H1 (cell line): ENCODE results near the gene TRAK1. TPM values are rescaled to one million over a fixed set of nuclear protein-coding genes. Genes with fewer than 3 reads are reported as not detected.

Source experiments
- CTCF ChIA-PET: fragments of 300-600 bp; sonication (Branson Sonifier 250); formaldehyde crosslinking; loops from one replicate; lab custom pipeline; 2021; ENCODE audit not compliant: partially characterized antibody; lab: Charles Lee
- POLR2A ChIA-PET: fragments of 300-600 bp; sonication (Branson Sonifier 250); formaldehyde crosslinking; loops from one replicate; lab custom pipeline; 2021; ENCODE audit warnings: inconsistent platforms; ENCODE audit not compliant: partially characterized antibody; lab: Charles Lee
- DNase-seq, 2 experiments: peaks; one replicate each; pipeline versions ENCODE4 v3.0.0 to v3.0.0-alpha.2; 2010 to 2022; ENCODE audit warnings: low spot score in 2 of 2, low read depth in 1 of 2, mixed read lengths in 1 of 2
- FAIRE-seq: peaks from 2 replicates; lab custom pipeline; 2011; peaks lifted over from hg19 to GRCh38; lab: Jason Lieb, UNC
- H2AFZ ChIP-seq: 2 replicates; pipeline ENCODE4 v1.8.1; 2012; ENCODE audit warnings: low read length, inconsistent platforms
- H2AK5ac ChIP-seq: 2 replicates; pipeline ENCODE4 v1.6.1; 2013; ENCODE audit warnings: low read depth, low read length
- H2BK120ac ChIP-seq: replicated peaks from 2 replicates; pipeline ENCODE3; 2013; ENCODE audit warnings: low read depth, low read length, inconsistent platforms
- H2BK12ac ChIP-seq: 2 replicates; pipeline ENCODE4 v1.6.1; 2013; ENCODE audit warnings: low read depth, low read length
- H2BK15ac ChIP-seq: 2 replicates; pipeline ENCODE4 v1.6.1; 2013; ENCODE audit warnings: low read length
- H2BK20ac ChIP-seq: 2 replicates; pipeline ENCODE4 v1.6.1; 2013; ENCODE audit warnings: low read length
- H2BK5ac ChIP-seq: 2 replicates; pipeline ENCODE4 v1.6.1; 2013; ENCODE audit warnings: low read depth, low read length
- H3K14ac ChIP-seq: 2 replicates; pipeline ENCODE4 v1.6.1; 2013; ENCODE audit warnings: inconsistent platforms; ENCODE audit not compliant: insufficient read length
- H3K18ac ChIP-seq: 2 replicates; pipeline ENCODE4 v1.6.1; 2013; ENCODE audit warnings: low read length; ENCODE audit errors: extremely low read depth
- H3K23ac ChIP-seq: 2 replicates; pipeline ENCODE4 v1.6.1; 2013; ENCODE audit warnings: inconsistent platforms; ENCODE audit not compliant: insufficient read length
- H3K23me2 ChIP-seq: 2 replicates; pipeline ENCODE4 v1.6.1; 2013; ENCODE audit warnings: low read depth, low read length
- H3K27ac ChIP-seq: 2 replicates; pipeline ENCODE4 v1.6.1; 2011; ENCODE audit warnings: low read depth, low read length, inconsistent platforms
- H3K27me3 ChIP-seq, 4 experiments: replicated peaks in 1 of 4; 1 replicate in 1 of 4; 2 replicates in 3 of 4; pipeline versions ENCODE4 v1.6.1 to v1.8.1; 2011 to 2013; ENCODE audit warnings: low read length in 3 of 4, mild to moderate bottlenecking in 3 of 4, inconsistent platforms in 2 of 4, mixed read lengths in 2 of 4, moderate library complexity in 1 of 4; ENCODE audit not compliant: control insufficient read depth in 3 of 4, insufficient read depth in 3 of 4; ENCODE audit errors: extremely low read depth in 1 of 4
- H3K36me3 ChIP-seq, 4 experiments: 2 replicates each; pipeline versions ENCODE4 v1.6.1 to v1.8.1; 2011 to 2013; ENCODE audit warnings: mild to moderate bottlenecking in 4 of 4, low read length in 3 of 4, moderate library complexity in 2 of 4, control low read depth in 1 of 4, inconsistent platforms in 1 of 4; ENCODE audit not compliant: insufficient read depth in 4 of 4, control insufficient read depth in 2 of 4
- H3K4ac ChIP-seq: replicated peaks from 2 replicates; pipeline ENCODE3; 2013; ENCODE audit warnings: low read length, low read depth, mixed read lengths, inconsistent platforms; ENCODE audit not compliant: insufficient read length
- H3K4me1 ChIP-seq, 4 experiments: replicated peaks in 1 of 4; 1 replicate in 1 of 4; 2 replicates in 3 of 4; pipeline versions ENCODE4 v1.6.1 to v1.8.1; 2011 to 2013; ENCODE audit warnings: low read length in 3 of 4, inconsistent platforms in 2 of 4, mixed read lengths in 1 of 4; ENCODE audit not compliant: insufficient read depth in 4 of 4, control insufficient read depth in 3 of 4
- H3K4me2 ChIP-seq, 2 experiments: 2 replicates each; pipeline versions ENCODE4 v1.6.1 to v1.8.1; 2011 to 2013; ENCODE audit warnings: low read depth in 2 of 2, low read length in 2 of 2, control low read depth in 1 of 2, inconsistent platforms in 1 of 2, mild to moderate bottlenecking in 1 of 2; ENCODE audit not compliant: insufficient read depth in 1 of 2
- H3K4me3 ChIP-seq, 4 experiments: fragments of 200-600, 300-600 bp in 1 of 4; sonication (generic), shearing (Covaris generic), sonication (Bioruptor Twin) in 1 of 4; 2 replicates each; pipeline versions ENCODE4 v1.5.1 to v1.8.1; 2011 to 2016; ENCODE audit warnings: low read length in 4 of 4, low read depth in 3 of 4, control low read depth in 2 of 4, inconsistent platforms in 2 of 4, mild to moderate bottlenecking in 2 of 4, mixed read lengths in 1 of 4, moderate library complexity in 1 of 4; ENCODE audit not compliant: insufficient read depth in 2 of 4; ENCODE audit errors: extremely low read depth in 1 of 4
- H3K56ac ChIP-seq: replicated peaks from 2 replicates; pipeline ENCODE3; 2013; ENCODE audit warnings: low read depth, mild to moderate bottlenecking, mixed read lengths, low read length, inconsistent platforms; ENCODE audit not compliant: insufficient read length
- H3K79me1 ChIP-seq: 2 replicates; pipeline ENCODE4 v1.6.1; 2013; ENCODE audit warnings: low read depth, low read length, control low read depth
- H3K79me2 ChIP-seq, 2 experiments: 2 replicates each; pipeline versions ENCODE4 v1.6.1 to v1.8.1; 2012 to 2013; ENCODE audit warnings: low read length in 2 of 2, mild to moderate bottlenecking in 2 of 2, inconsistent platforms in 1 of 2; ENCODE audit not compliant: insufficient read depth in 2 of 2, control insufficient read depth in 1 of 2
- H3K9ac ChIP-seq, 4 experiments: replicated peaks in 1 of 4; 1 replicate in 1 of 4; 2 replicates in 3 of 4; pipeline versions ENCODE4 v1.6.1 to v1.8.1; 2011 to 2013; ENCODE audit warnings: low read depth in 3 of 4, low read length in 3 of 4, control low read depth in 2 of 4, mild to moderate bottlenecking in 2 of 4, moderate library complexity in 2 of 4, inconsistent platforms in 1 of 4; ENCODE audit errors: extremely low read depth in 1 of 4
- H3K9me3 ChIP-seq, 2 experiments: 2 replicates each; pipeline versions ENCODE4 v1.6.1 to v1.8.1; 2012 to 2013; ENCODE audit warnings: mild to moderate bottlenecking in 2 of 2, moderate library complexity in 2 of 2, control low read depth in 1 of 2, inconsistent platforms in 1 of 2, low read depth in 1 of 2, low read length in 1 of 2, mixed read lengths in 1 of 2; ENCODE audit not compliant: insufficient read depth in 2 of 2
- H4K20me1 ChIP-seq, 2 experiments: replicated peaks in 1 of 2; 2 replicates each; pipeline versions ENCODE3 to v1.8.1; 2011 to 2013; ENCODE audit warnings: inconsistent platforms in 2 of 2, low read length in 2 of 2, mild to moderate bottlenecking in 1 of 2; ENCODE audit not compliant: insufficient read depth in 2 of 2, control insufficient read depth in 1 of 2
- H4K5ac ChIP-seq: 2 replicates; pipeline ENCODE4 v1.6.1; 2013; ENCODE audit warnings: low read length, low read depth, mixed read lengths, inconsistent platforms; ENCODE audit not compliant: insufficient read length
- H4K8ac ChIP-seq: 2 replicates; pipeline ENCODE4 v1.8.0; 2013; ENCODE audit warnings: mild to moderate bottlenecking, moderate library complexity, low read length, inconsistent platforms; ENCODE audit not compliant: insufficient read depth; ENCODE audit errors: extremely low read depth
- H4K91ac ChIP-seq: replicated peaks from 2 replicates; pipeline ENCODE3; 2013; ENCODE audit warnings: low read length, mixed read lengths, inconsistent platforms; ENCODE audit not compliant: insufficient read length
- BACH1 ChIP-seq: IDR thresholded peaks from 2 replicates; pipeline ENCODE4 v1.6.1; 2012; ENCODE audit warnings: low read length, improper control_type of control experiment
- CBX8 ChIP-seq: fragments of 300-800, 300-1000 bp; sonication (generic); IDR thresholded peaks from 2 replicates; pipeline ENCODE4 v1.7.1; 2016; ENCODE audit warnings: low read depth, low read length, borderline replicate concordance
- E2F6 ChIP-seq: IDR thresholded peaks from 2 replicates; pipeline ENCODE4 v1.6.1; 2012; ENCODE audit warnings: inconsistent platforms
- FOSL1 ChIP-seq: IDR thresholded peaks from 2 replicates; pipeline ENCODE4 v1.6.1; 2011; ENCODE audit warnings: mild to moderate bottlenecking, low read depth, low read length, moderate library complexity; ENCODE audit not compliant: insufficient read depth
- GABPA ChIP-seq: IDR thresholded peaks from 2 replicates; pipeline ENCODE4 v1.6.1; 2011; ENCODE audit warnings: mild to moderate bottlenecking, low read length, moderate library complexity, borderline replicate concordance; ENCODE audit not compliant: insufficient read depth
- GTF2F1 ChIP-seq: IDR thresholded peaks from 2 replicates; pipeline ENCODE4 v1.6.1; 2012; ENCODE audit warnings: low read depth, low read length, improper control_type of control experiment, borderline replicate concordance
- JUND ChIP-seq: IDR thresholded peaks from 2 replicates; pipeline ENCODE4 v1.6.1; 2011; ENCODE audit warnings: mild to moderate bottlenecking, improper control_type of control experiment, low read length
- KDM4A ChIP-seq: IDR thresholded peaks from one replicate; pipeline ENCODE4 v1.7.1; 2012; ENCODE audit warnings: low read depth, mild to moderate bottlenecking, moderate library complexity, low read length, inconsistent platforms; ENCODE audit not compliant: severe bottlenecking
- KDM5A ChIP-seq: fragments of 200-600 bp; IDR thresholded peaks from 2 replicates; pipeline ENCODE4 v1.7.1; 2012; ENCODE audit warnings: mild to moderate bottlenecking, low read length, inconsistent platforms, mixed read lengths
- MAFK ChIP-seq: IDR thresholded peaks from 2 replicates; pipeline ENCODE4 v1.6.1; 2012; ENCODE audit warnings: low read depth, mild to moderate bottlenecking, improper control_type of control experiment, low read length
- POLR2AphosphoS5 ChIP-seq: IDR thresholded peaks from 2 replicates; pipeline ENCODE4 v1.6.1; 2011; ENCODE audit warnings: low read depth, low read length
- RXRA ChIP-seq: IDR thresholded peaks from 2 replicates; pipeline ENCODE4 v1.6.1; 2011; ENCODE audit warnings: low read depth, mild to moderate bottlenecking, low read length, moderate library complexity; ENCODE audit not compliant: insufficient read depth
- SAP30 ChIP-seq: fragments of 300-600 bp; sonication (generic); IDR thresholded peaks from 2 replicates; pipeline ENCODE4 v1.7.1; 2012; ENCODE audit warnings: low read length, moderate library complexity, mild to moderate bottlenecking, inconsistent platforms; ENCODE audit not compliant: insufficient read depth, insufficient replicate concordance
- SP2 ChIP-seq: IDR thresholded peaks from 2 replicates; pipeline ENCODE4 v1.6.1; 2012; ENCODE audit warnings: mild to moderate bottlenecking, low read length, inconsistent platforms
- whole genome bisulfite sequencing, 2 experiments: shearing (Covaris generic) in 1 of 2; methylation state at CpG; one replicate each; pipeline versions ENCODE4 v1.1.6 to v1.1.7; 2013 to 2015; ENCODE audit warnings: low lambda C conversion rate in 2 of 2, mixed read lengths in 2 of 2, inconsistent platforms in 1 of 2, low coverage in 1 of 2, missing lambda C conversion rate in 1 of 2; ENCODE audit not compliant: insufficient replicate concordance in 2 of 2, insufficient coverage in 1 of 2, insufficient read length in 1 of 2; ENCODE audit errors: extremely low coverage in 1 of 2, missing lambda C conversion rate in 1 of 2; 5-methylcytosine and 5-hydroxymethylcytosine counted together
- polyA plus RNA-seq, 7 experiments: library from polyadenylated mRNA; depleted of rRNA in 3 of 7; stranded (reverse) in 5 of 7; unstranded in 2 of 7; fragments of >200 nt in 5 of 7; fragments of 200-250 nt in 2 of 7; gene quantifications; 1 replicate in 5 of 7; 2 replicates in 1 of 7; 4 replicates in 1 of 7; pipeline versions ENCODE4 v1.2.1 to v1.2.3, GENCODE V29; 2011 to 2013; ENCODE audit warnings: missing spikeins in 2 of 7, mixed read lengths in 2 of 7
- total RNA-seq: library from RNA; stranded (reverse); fragmentation: NEBNext Ultra II Directional; extraction: Animal tissue kit (Norgen Biotek cat#: 25700); gene quantifications from 2 replicates; pipeline ENCODE4 v1.2.1, GENCODE V29; 2021

TRAK1 gene
- total and polyA plus RNA-seq, 2 of the 8 experiments (the other 6 are each of a cell fraction or from before 2014, with no cell fraction given): 21.3 to 32.7 TPM

GRCh38 chr3:42055291-42055690 is 35.9 kb upstream of the TRAK1 start:
- Histone ChIP-seq H3K9me3 (no peaks in the 10 kb centered on the region), H3K4me2 (no peak overlapping the region), H3K4ac (no peak overlapping the region), H3K27ac (no peak overlapping the region), H4K91ac (no peak overlapping the region), H3K27me3 (no peaks in the 10 kb centered on the region), H2BK20ac (no peak overlapping the region), H2BK12ac (no peak overlapping the region), H2AFZ (no peak overlapping the region), H3K23ac (no peak overlapping the region), H2BK120ac (no peak overlapping the region), H4K5ac (no peak overlapping the region), H2BK15ac (no peak overlapping the region), H3K56ac (no peak overlapping the region), H4K8ac (no peak overlapping the region), H3K14ac (no peak overlapping the region), H2AK5ac (no peak overlapping the region), H3K23me2 (no peaks in the 10 kb centered on the region), H3K9ac (no peak overlapping the region), H3K18ac (no peak overlapping the region), H3K79me1 (peaks cover 3% of the 10 kb centered on the region; the same call in 1 of the 2 replicates), H3K79me2 (peaks cover 0 to 63% of the 10 kb centered on the region in 2 experiments; a peak in 3 of 4 replicates), H3K36me3 (no peaks in the 10 kb centered on the region), H3K4me1 (peaks cover 11 to 31% (median 28%) of the 10 kb centered on the region in 4 experiments), H2BK5ac (no peak overlapping the region), H4K20me1 (no peaks in the 10 kb centered on the region), H3K4me3 (no peak overlapping the region)
- FAIRE-seq: no peak
- WGBS, 2 experiments: 86% methylated on average over 3 of the region's 3 CpGs; no CpG with 5 or more reads in 1 of the 2 experiments
- POLR2A ChIA-PET: no interaction called here
- no peak for DNase-seq
- CTCF ChIA-PET: interaction anchor here (1.2 to 1.6 kb wide), 2 partner anchors 25 to 44 kb away, joined by 3 to 4 read pairs; no protein-coding TSS in a partner anchor
- no peak for TF ChIP-seq GABPA
- TF ChIP-seq RXRA: no peak
- TF ChIP-seq MAFK: no peak
- no peak for TF ChIP-seq SAP30
- TF ChIP-seq POLR2AphosphoS5: no peak
- no peak for TF ChIP-seq KDM5A
- no peak for TF ChIP-seq E2F6
- TF ChIP-seq BACH1: no peak
- no peak for TF ChIP-seq JUND
- TF ChIP-seq CBX8: no peak
- TF ChIP-seq GTF2F1: no peak
- TF ChIP-seq FOSL1: no peak
- TF ChIP-seq KDM4A: no peak
- TF ChIP-seq SP2: no peak
